Heart right ventricle (tissue), 16 donors: ENCODE results near the gene SEC14L5. TPM values are rescaled to one million over a fixed set of nuclear protein-coding genes. Genes with fewer than 3 reads are reported as not detected.
A peak's percentile ranks its signal among the peaks of the same experiment; 100 is the strongest.

ENCODE experiments used
- ATAC-seq, 8 donors: fragments of 200-7000 bp; cut with Tn5 transposase; one replicate each; pipeline ENCODE4 v1.9.1; 2020; ENCODE audit warnings: mild to moderate bottlenecking in 8 of 8, moderate library complexity in 8 of 8, moderate number of reproducible peaks in 1 of 8
- DNase-seq, 2 donors: peaks; one replicate each; pipeline ENCODE4 v3.0.0-alpha.2; 2020
- H3K27ac ChIP-seq, 10 donors: fragments of 200-600 bp; sonication (generic) in 2 of 10; one replicate each; pipeline versions ENCODE4 v1.5.0 to v1.8.0; 2020 to 2022; ENCODE audit warnings: mild to moderate bottlenecking in 3 of 10
- H3K27me3 ChIP-seq, 7 donors: fragments of 200-600 bp; one replicate each; pipeline ENCODE4 v1.8.0; 2021 to 2022; ENCODE audit warnings: mild to moderate bottlenecking in 2 of 7
- H3K36me3 ChIP-seq, 9 donors: fragments of 200-600 bp; sonication (generic) in 1 of 9; one replicate each; pipeline versions ENCODE4 v1.5.0 to v1.8.0; 2020 to 2022; ENCODE audit warnings: mild to moderate bottlenecking in 2 of 9
- H3K4me1 ChIP-seq, 9 donors: fragments of 200-600 bp; sonication (generic) in 1 of 9; one replicate each; pipeline versions ENCODE4 v1.5.0 to v1.8.0; 2020 to 2022; ENCODE audit warnings: mild to moderate bottlenecking in 4 of 9
- H3K4me3 ChIP-seq, 10 donors: fragments of 200-600 bp; sonication (generic) in 2 of 10; one replicate each; pipeline versions ENCODE4 v1.5.0 to v1.8.0; 2020 to 2022; ENCODE audit warnings: mild to moderate bottlenecking in 7 of 10, moderate library complexity in 2 of 10
- H3K9me3 ChIP-seq, 11 donors: fragments of 200-600 bp in 10 of 11; sonication (generic) in 2 of 11; one replicate each; pipeline versions ENCODE4 v1.5.0 to v1.8.0; 2013 to 2022; ENCODE audit warnings: mild to moderate bottlenecking in 2 of 11, control low read depth in 1 of 11, moderate library complexity in 1 of 11
- CTCF ChIP-seq, 9 donors: fragments of 200-600 bp; sonication (generic) in 2 of 9; IDR thresholded peaks; one replicate each; pipeline versions ENCODE4 v1.5.0 to v1.8.0; 2021 to 2022; ENCODE audit warnings: antibody characterized with exemption in 9 of 9, mild to moderate bottlenecking in 5 of 9, moderate library complexity in 1 of 9
- WGBS, 2 donors: extraction: QIAGEN DNeasy Blood & Tissue Kit; methylation state at CpG; one replicate each; pipeline ENCODE4 v1.1.7; 2013; ENCODE audit warnings: inconsistent platforms in 1 of 2; 5-methylcytosine and 5-hydroxymethylcytosine counted together
- intact Hi-C, 10 donors: fragments of 100-400 bp; cut with DNase I; formaldehyde crosslinking; loops; one replicate each; pipeline versions ENCODE4 v1.11.1 to v1.14.2; 2022
- polyA plus RNA-seq, 2 donors: library from polyadenylated mRNA; stranded (reverse); fragments of 200-250 nt; gene quantifications; one replicate each; pipeline ENCODE4 v1.2.3, GENCODE V29; 2013
- total RNA-seq, 10 donors: library from RNA; stranded (reverse); fragmentation: NEBNext Ultra II Directional in 3 of 10; extraction: Animal tissue kit (Norgen Biotek cat#: 25700) in 3 of 10; gene quantifications; one replicate each; pipeline versions ENCODE4 v1.2.1 to v1.2.4, GENCODE V29; 2021 to 2023
- donor health status: Arrhythmogenic right ventricular cardiomyopathy.
- donor health status: ischemic (EF 13 %, LVEDD 7.1; RV severe dilation, severe dysfunction).
- donor health status: healthy with polysubstance abuse.
- donor health status: DM: no; HTN: yes; CAD: no.
- donor health status: DM: no; HTN: no; CAD: no.
- donor health status: ischemic (EF 25% LVEDD 6.9; RV normal size, moderate dysfunction).
- donor health status: ischemic (EF 25% LVEDD 5.7; RV mildly dilated, moderate dysfunction).
- donor health status: healthy.
- donor health status: DM: yes; HTN: yes; CAD: no.
- donor health status: Ischemic cardiomyopathy.
- donor health status: ischemic (EF 35%, LVEDD 5.7; RV mildly dilated, moderate dysfunction).
- donor health status: nonischemic (EF 11% LVEDD 7.7; RV severe dilation, severe dysfunction).
- donor health status: DM: yes; HTN: yes; CAD: no.
- donor health status: PGD.
- donor health status: ischemic (EF 29% LVEDD 5.4; RV normal size, mild dysfunction).
- donor health status: nonischemic (EF 23%, LVEDD 6.1; RV moderate dilation, normal function).

The SEC14L5 gene
- total and polyA plus RNA-seq, 12 donors: 0.04 to 28.4 (median 11.0) TPM

GRCh38 chr16:5018793-5019192, 60.7 kb downstream of the SEC14L5 start:
- peaks cover 0 to 11% (median 0%) of the 10 kb centered on the region in 9 donors for H3K4me1 ChIP-seq
- H3K27ac ChIP-seq: no peak overlapping the region
- no peak overlapping the region for H3K4me3 ChIP-seq
- intact Hi-C loops: no loop called here
- DNase-seq (peak in 1 of 2 donors; percentile 15), ATAC-seq (peak in 5 of 8 donors; percentile 39 to 75 (median 44))
- WGBS, 2 donors: 45 to 46% methylated on average over 9 of the region's 9 CpGs
- no peaks in the 10 kb centered on the region for H3K9me3 ChIP-seq
- TF ChIP-seq CTCF (IDR thresholded peaks at IDR 0.05): no peak
- peaks cover 0 to 2% (median 0%) of the 10 kb centered on the region in 9 donors for H3K36me3 ChIP-seq
- H3K27me3 ChIP-seq: no peaks in the 10 kb centered on the region

- no peaks in the 10 kb centered on the region for H3K27me3 ChIP-seq
- ATAC-seq: no peak
- H3K36me3 ChIP-seq: peaks cover 0 to 2% (median 0%) of the 10 kb centered on the region in 9 donors
- WGBS, 2 donors: 79% methylated on average over 6 of the region's 6 CpGs
- no peak for DNase-seq
- TF ChIP-seq CTCF (IDR thresholded peaks at IDR 0.05): no peak
- H3K9me3 ChIP-seq: no peaks in the 10 kb centered on the region
- intact Hi-C loops: loop anchor here in 1 of 10 donors (5.0 kb wide), 1 partner anchor 52 kb away; no protein-coding TSS in a partner anchor
- no peak overlapping the region for H3K4me3 ChIP-seq
- no peak overlapping the region for H3K27ac ChIP-seq
- H3K4me1 ChIP-seq: peaks cover 0 to 12% (median 0%) of the 10 kb centered on the region in 9 donors
Observed at GRCh38 chr16:5019775-5020174, 61.6 kb downstream of the SEC14L5 start.

- no peak for TF ChIP-seq CTCF (IDR thresholded peaks at IDR 0.05)
- H3K27me3 ChIP-seq: no peaks in the 10 kb centered on the region
- peaks cover 0 to 2% (median 0%) of the 10 kb centered on the region in 9 donors for H3K36me3 ChIP-seq
- DNase-seq (no peak), ATAC-seq (no peak)
- H3K9me3 ChIP-seq: no peaks in the 10 kb centered on the region
- H3K27ac ChIP-seq: no peak overlapping the region
- peaks cover 0 to 16% (median 4%) of the 10 kb centered on the region in 9 donors for H3K4me1 ChIP-seq
- 66 to 69% methylated on average over 14 to 15 of the region's 15 CpGs for WGBS, 2 donors
- H3K4me3 ChIP-seq: no peak overlapping the region
- intact Hi-C loops: loop anchor here in 1 of 10 donors (5.0 kb wide), 1 partner anchor 53 kb away; no protein-coding TSS in a partner anchor
Observed at GRCh38 chr16:5020551-5020950, 62.4 kb downstream of the SEC14L5 start.

GRCh38 chr16:5022521-5022920, 64.4 kb downstream of the SEC14L5 start:
- Histone ChIP-seq H3K4me3 (no peak overlapping the region), H3K9me3 (no peaks in the 10 kb centered on the region), H3K27ac (no peak overlapping the region), H3K4me1 (peaks cover 0 to 16% (median 4%) of the 10 kb centered on the region in 9 donors), H3K27me3 (no peaks in the 10 kb centered on the region), H3K36me3 (peaks cover 0 to 6% (median 0%) of the 10 kb centered on the region in 9 donors)
- no peak for ATAC-seq
- intact Hi-C loops: loop anchor here in 1 of 10 donors (5.0 kb wide), 1 partner anchor 55 kb away; no protein-coding TSS in a partner anchor
- no peak for DNase-seq
- 83 to 84% methylated on average over 6 of the region's 6 CpGs for WGBS, 2 donors
- no peak for TF ChIP-seq CTCF (IDR thresholded peaks at IDR 0.05)
